PFSK-1 (cell line): ENCODE results near the gene PTPRT.

Experiments
- FOXP2 ChIP-seq: optimal IDR thresholded peaks from 2 replicates; pipeline ENCODE3; 2011; ENCODE audit warnings: borderline replicate concordance, control low read depth, inconsistent platforms; ENCODE audit not compliant: insufficient read depth; ENCODE audit errors: extremely low read length, extremely low read depth
- POLR2AphosphoS5 ChIP-seq: IDR thresholded peaks from 2 replicates; pipeline ENCODE4 v1.6.1; 2012; ENCODE audit warnings: low read depth, mild to moderate bottlenecking, control low read depth, low read length, moderate library complexity
- SIN3A ChIP-seq: IDR thresholded peaks from 2 replicates; pipeline ENCODE4 v1.6.1; 2012; ENCODE audit warnings: mild to moderate bottlenecking, low read length, moderate library complexity, borderline replicate concordance; ENCODE audit not compliant: insufficient read depth
- TAF1 ChIP-seq: IDR thresholded peaks from 2 replicates; pipeline ENCODE4 v1.6.1; 2012; ENCODE audit warnings: low read length, control low read depth, borderline replicate concordance; ENCODE audit not compliant: insufficient read depth
- TF ChIP-seq, protein P1 (sequence below), 2 experiments: IDR thresholded peaks; 2 replicates each; pipeline versions ENCODE4 v1.6.1 to v1.8.0; 2011 to 2012; ENCODE audit warnings: low read depth in 2 of 2, low read length in 2 of 2, control low read depth in 1 of 2, inconsistent platforms in 1 of 2, mild to moderate bottlenecking in 1 of 2, moderate library complexity in 1 of 2; ENCODE audit not compliant: insufficient read depth in 1 of 2

Gene PTPRT

GRCh38 chr20:43029176-43029575, 160.5 kb downstream of the PTPRT start:
- TF ChIP-seq SIN3A: no peak
- TF ChIP-seq POLR2AphosphoS5: no peak
- TF ChIP-seq TAF1: no peak
- no peak for TF ChIP-seq FOXP2
- TF ChIP-seq, protein P1, sequence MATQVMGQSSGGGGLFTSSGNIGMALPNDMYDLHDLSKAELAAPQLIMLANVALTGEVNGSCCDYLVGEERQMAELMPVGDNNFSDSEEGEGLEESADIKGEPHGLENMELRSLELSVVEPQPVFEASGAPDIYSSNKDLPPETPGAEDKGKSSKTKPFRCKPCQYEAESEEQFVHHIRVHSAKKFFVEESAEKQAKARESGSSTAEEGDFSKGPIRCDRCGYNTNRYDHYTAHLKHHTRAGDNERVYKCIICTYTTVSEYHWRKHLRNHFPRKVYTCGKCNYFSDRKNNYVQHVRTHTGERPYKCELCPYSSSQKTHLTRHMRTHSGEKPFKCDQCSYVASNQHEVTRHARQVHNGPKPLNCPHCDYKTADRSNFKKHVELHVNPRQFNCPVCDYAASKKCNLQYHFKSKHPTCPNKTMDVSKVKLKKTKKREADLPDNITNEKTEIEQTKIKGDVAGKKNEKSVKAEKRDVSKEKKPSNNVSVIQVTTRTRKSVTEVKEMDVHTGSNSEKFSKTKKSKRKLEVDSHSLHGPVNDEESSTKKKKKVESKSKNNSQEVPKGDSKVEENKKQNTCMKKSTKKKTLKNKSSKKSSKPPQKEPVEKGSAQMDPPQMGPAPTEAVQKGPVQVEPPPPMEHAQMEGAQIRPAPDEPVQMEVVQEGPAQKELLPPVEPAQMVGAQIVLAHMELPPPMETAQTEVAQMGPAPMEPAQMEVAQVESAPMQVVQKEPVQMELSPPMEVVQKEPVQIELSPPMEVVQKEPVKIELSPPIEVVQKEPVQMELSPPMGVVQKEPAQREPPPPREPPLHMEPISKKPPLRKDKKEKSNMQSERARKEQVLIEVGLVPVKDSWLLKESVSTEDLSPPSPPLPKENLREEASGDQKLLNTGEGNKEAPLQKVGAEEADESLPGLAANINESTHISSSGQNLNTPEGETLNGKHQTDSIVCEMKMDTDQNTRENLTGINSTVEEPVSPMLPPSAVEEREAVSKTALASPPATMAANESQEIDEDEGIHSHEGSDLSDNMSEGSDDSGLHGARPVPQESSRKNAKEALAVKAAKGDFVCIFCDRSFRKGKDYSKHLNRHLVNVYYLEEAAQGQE (IDR thresholded peaks at IDR 0.05; ENCODE audit: insufficient read depth in 1 of 2, low read depth in 2 of 2, low read length in 2 of 2): no peak

DNA sequence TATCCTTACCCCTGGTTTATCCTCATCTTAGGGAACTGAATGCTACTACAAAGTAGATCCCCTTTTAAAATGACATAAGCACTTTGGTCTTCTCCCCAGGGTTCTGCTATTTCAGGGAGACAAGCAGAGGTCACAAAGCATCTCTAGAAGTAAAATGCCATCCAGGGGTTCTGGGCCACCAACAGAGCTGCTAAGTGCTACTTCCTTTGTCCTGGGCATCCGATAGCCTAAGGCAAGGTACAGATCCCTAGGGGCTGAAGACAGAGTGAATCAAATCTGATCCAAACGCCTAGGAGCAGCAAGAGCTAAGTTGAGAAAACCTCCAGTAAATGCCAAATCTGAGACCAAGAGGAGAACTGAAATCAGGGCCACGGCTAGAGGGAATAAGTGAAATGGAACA, 161.2 kb downstream of the PTPRT start:
- TF ChIP-seq POLR2AphosphoS5: no peak
- TF ChIP-seq TAF1: no peak
- TF ChIP-seq, protein P1 (IDR thresholded peaks at IDR 0.05; ENCODE audit: insufficient read depth in 1 of 2, low read depth in 2 of 2, low read length in 2 of 2): no peak
- TF ChIP-seq FOXP2: no peak
- TF ChIP-seq SIN3A: no peak

DNA sequence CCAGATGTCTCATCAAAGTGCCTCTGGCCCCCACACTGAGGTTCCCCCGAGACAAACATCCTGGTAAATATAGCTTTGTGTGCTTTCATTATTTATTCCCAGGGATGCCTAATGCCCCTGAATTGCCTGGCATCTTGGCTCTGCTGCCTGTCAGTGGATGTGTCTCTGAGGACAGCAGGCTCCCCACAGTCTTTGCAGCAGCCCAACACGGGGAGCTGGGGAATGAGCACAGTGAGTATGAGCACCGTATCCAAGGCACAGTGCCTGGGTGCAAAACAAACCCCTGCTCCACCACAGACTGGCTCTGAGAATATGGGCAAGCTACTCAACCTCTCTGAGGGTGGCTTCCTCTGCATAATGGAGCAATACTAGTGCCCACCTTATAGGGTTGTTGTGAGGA, 165.9 kb downstream of the PTPRT start:
- TF ChIP-seq, protein P1 (IDR thresholded peaks at IDR 0.05; ENCODE audit: insufficient read depth in 1 of 2, low read depth in 2 of 2, low read length in 2 of 2): no peak
- TF ChIP-seq FOXP2 (no peak), POLR2AphosphoS5 (no peak), SIN3A (no peak), TAF1 (no peak)

DNA sequence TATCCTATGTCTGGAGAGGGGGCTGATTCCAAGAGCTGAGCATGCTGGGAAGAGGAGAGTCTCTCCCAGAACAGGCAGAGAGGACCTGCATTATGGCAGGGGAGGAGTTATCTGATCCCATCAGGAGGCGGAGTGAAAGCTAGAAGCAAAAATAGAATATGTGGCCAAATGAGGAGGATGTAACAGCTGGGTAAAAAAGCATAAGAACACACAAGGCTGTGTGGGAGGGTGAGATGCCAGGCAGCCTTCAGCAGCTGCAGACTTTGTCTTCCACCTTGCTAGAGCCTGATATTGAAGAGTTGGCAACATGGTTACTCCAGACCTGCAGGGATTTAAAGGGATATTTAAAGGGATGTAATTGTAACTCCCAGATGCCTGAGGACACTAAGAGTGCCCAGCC, 167.1 kb downstream of the PTPRT start:
- no peak for TF ChIP-seq POLR2AphosphoS5
- TF ChIP-seq, protein P1 (IDR thresholded peaks at IDR 0.05; ENCODE audit: insufficient read depth in 1 of 2, low read depth in 2 of 2, low read length in 2 of 2): no peak

GRCh38 chr20:43022081-43022480, 167.6 kb downstream of the PTPRT start:
- TF ChIP-seq POLR2AphosphoS5 (no peak), FOXP2 (no peak), TAF1 (no peak), SIN3A (no peak)
- TF ChIP-seq, protein P1 (IDR thresholded peaks at IDR 0.05; ENCODE audit: insufficient read depth in 1 of 2, low read depth in 2 of 2, low read length in 2 of 2): no peak
